Common myeloid progenitor, CD34-positive (primary cell): Measurements from ENCODE around the gene GID8.

Source experiments
- CTCF ChIA-PET: fragments of 350-600 bp; sonication (Branson Sonifier 250); formaldehyde crosslinking; loops from one replicate; lab custom pipeline; 2021; ENCODE audit warnings: antibody characterized with exemption; lab: Charles Lee
- POLR2A ChIA-PET: fragments of 350-600 bp; sonication (Branson Sonifier 250); formaldehyde crosslinking; loops from one replicate; lab custom pipeline; 2021; ENCODE audit warnings: antibody characterized with exemption; lab: Charles Lee
- DNase-seq, 3 donors: peaks; one replicate each; pipeline versions ENCODE4 v3.0.0 to v3.0.0-alpha.2; 2013
- H3K27ac ChIP-seq, 2 experiments: 1 replicate in 1 of 2; 2 replicates in 1 of 2; pipeline ENCODE4 v1.7.0; 2013; ENCODE audit warnings: inconsistent platforms in 2 of 2, low read length in 2 of 2, mild to moderate bottlenecking in 2 of 2, low read depth in 1 of 2, moderate library complexity in 1 of 2; ENCODE audit not compliant: severe bottlenecking in 2 of 2, insufficient read depth in 1 of 2, poor library complexity in 1 of 2
- H3K27me3 ChIP-seq, 5 experiments: replicated peaks in 2 of 5; 1 replicate in 3 of 5; 2 replicates in 2 of 5; pipeline versions ENCODE4 v1.6.1 to v1.7.0; 2013; ENCODE audit warnings: low read length in 4 of 5, mild to moderate bottlenecking in 2 of 5, moderate library complexity in 2 of 5, inconsistent platforms in 1 of 5; ENCODE audit not compliant: insufficient read depth in 5 of 5, control insufficient read depth in 4 of 5
- H3K36me3 ChIP-seq, 4 experiments: 1 replicate in 2 of 4; 2 replicates in 2 of 4; pipeline versions ENCODE4 v1.6.1 to v1.7.0; 2013; ENCODE audit warnings: low read length in 3 of 4, control low read depth in 1 of 4, mild to moderate bottlenecking in 1 of 4; ENCODE audit not compliant: control insufficient read depth in 4 of 4, insufficient read depth in 4 of 4
- H3K4me1 ChIP-seq, 4 experiments: 1 replicate in 3 of 4; 2 replicates in 1 of 4; pipeline versions ENCODE4 v1.6.1 to v1.7.1; 2013; ENCODE audit warnings: low read length in 3 of 4, mild to moderate bottlenecking in 3 of 4, control low read depth in 1 of 4, inconsistent platforms in 1 of 4, moderate library complexity in 1 of 4; ENCODE audit not compliant: control insufficient read depth in 4 of 4, insufficient read depth in 4 of 4; ENCODE audit errors: control extremely low read depth in 1 of 4
- H3K4me3 ChIP-seq, 7 experiments: 1 replicate in 4 of 7; 2 replicates in 3 of 7; pipeline versions ENCODE4 v1.5.1 to v1.7.0; 2013; ENCODE audit warnings: mild to moderate bottlenecking in 7 of 7, low read length in 6 of 7, moderate library complexity in 6 of 7, inconsistent platforms in 2 of 7, low read depth in 2 of 7, control low read depth in 1 of 7; ENCODE audit not compliant: insufficient read depth in 4 of 7, control insufficient read depth in 1 of 7; ENCODE audit errors: extremely low read depth in 1 of 7
- H3K9me3 ChIP-seq, 5 experiments: 1 replicate in 4 of 5; 2 replicates in 1 of 5; pipeline versions ENCODE4 v1.6.1 to v1.7.1; 2013; ENCODE audit warnings: low read length in 4 of 5, mild to moderate bottlenecking in 2 of 5, inconsistent platforms in 1 of 5, low read depth in 1 of 5, moderate library complexity in 1 of 5; ENCODE audit not compliant: control insufficient read depth in 4 of 5, insufficient read depth in 2 of 5; ENCODE audit errors: control extremely low read depth in 1 of 5
- WGBS: methylation state at CpG from one replicate; pipeline ENCODE4 v1.1.5; 2013; ENCODE audit not compliant: insufficient coverage; 5-methylcytosine and 5-hydroxymethylcytosine counted together

The GID8 gene

GRCh38 chr20:62924442-62925075 is 13.4 kb upstream of the GID8 start:
- Histone ChIP-seq H3K27ac (peak overlapping the region; percentile 91 to 95), H3K4me1 (peaks cover 23 to 83% (median 72%) of the 10 kb centered on the region in 4 experiments), H3K9me3 (no peaks in the 10 kb centered on the region), H3K36me3 (peaks cover 0 to 5% (median 0%) of the 10 kb centered on the region in 4 experiments), H3K27me3 (no peaks in the 10 kb centered on the region), H3K4me3 (peak overlapping the region in 6 of 7 experiments; percentile 74 to 97 (median 94))
- POLR2A ChIA-PET = interaction anchor here (1.0 to 2.1 kb wide), 3 partner anchors 10 to 13 kb away, joined by 3 to 9 read pairs (median 4); partner anchors contain the start of gene GID8
- CTCF ChIA-PET = interaction anchor here (1.3 to 5.4 kb wide), 6 partner anchors 10 to 85 kb away, joined by 4 to 41 read pairs (median 14); no protein-coding TSS in a partner anchor
- peak in 2 of 3 donors; percentile 29 to 46 for DNase-seq
- 85% methylated on average over 8 of the region's 12 CpGs for WGBS

- no peaks in the 10 kb centered on the region for H3K9me3 ChIP-seq
- CTCF ChIA-PET = interaction anchor here (1.5 to 5.4 kb wide), 5 partner anchors 10 to 25 kb away, joined by 4 to 41 read pairs (median 17); no protein-coding TSS in a partner anchor
- 9% methylated on average over 3 of the region's 4 CpGs for WGBS
- peak overlapping the region in 6 of 7 experiments; percentile 74 to 97 (median 94) for H3K4me3 ChIP-seq
- POLR2A ChIA-PET = interaction anchor here (0.7 to 2.1 kb wide), 3 partner anchors 11 to 12 kb away, joined by 3 to 9 read pairs (median 3); partner anchors contain the start of gene GID8
- no peak for DNase-seq
- peaks cover 20 to 83% (median 71%) of the 10 kb centered on the region in 4 experiments for H3K4me1 ChIP-seq
- H3K27me3 ChIP-seq = no peaks in the 10 kb centered on the region
- peaks cover 0 to 5% (median 0%) of the 10 kb centered on the region in 4 experiments for H3K36me3 ChIP-seq
- H3K27ac ChIP-seq = peak overlapping the region; percentile 91 to 95
These were observed 12.9 kb upstream of the GID8 start for GRCh38 chr20:62925076-62925419.

DNA sequence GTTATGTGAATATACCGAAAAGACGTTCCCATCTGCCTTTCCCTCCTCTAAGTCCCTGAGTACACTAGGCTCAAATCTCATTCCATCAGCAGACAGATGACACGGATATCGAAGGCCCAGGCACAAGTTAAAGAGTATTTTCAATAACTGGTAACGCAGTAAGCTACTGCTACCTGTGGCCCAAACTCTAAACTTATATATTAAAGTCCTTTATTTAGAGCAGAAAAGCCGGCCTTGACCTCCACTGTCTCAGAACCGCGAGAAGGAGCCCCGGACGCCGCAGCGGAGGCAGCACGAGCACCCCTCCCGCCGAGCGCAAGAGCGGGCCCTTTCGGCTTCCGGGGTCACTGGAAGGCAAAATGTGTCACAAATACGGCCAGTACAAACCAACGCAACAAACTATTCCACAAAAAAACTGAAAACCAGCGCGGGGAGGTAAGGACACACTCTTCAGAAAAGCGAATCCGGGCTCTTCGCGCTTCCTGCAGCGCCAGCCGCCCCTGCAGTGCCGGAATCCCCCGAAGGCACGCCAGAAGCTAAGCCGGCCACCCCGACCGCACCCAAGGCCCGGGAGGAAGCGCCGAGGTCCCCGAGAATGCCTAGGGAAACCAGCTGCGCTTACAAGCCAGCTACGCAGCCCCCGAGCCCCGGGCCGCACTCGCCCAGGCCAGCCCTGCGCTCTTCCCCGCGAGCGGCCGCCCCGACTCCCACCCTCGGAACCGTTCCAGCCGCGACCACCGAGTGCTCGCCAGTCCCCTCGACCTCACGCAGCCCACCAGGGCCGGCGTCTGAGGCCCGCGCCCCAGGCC is 12.3 kb upstream of the GID8 start:
- WGBS = 0% methylated on average over 42 of the region's 63 CpGs
- ChIA-PET CTCF (interaction anchor here (1.5 to 5.4 kb wide), 8 partner anchors 8 to 29 kb away, joined by 4 to 41 read pairs (median 14); no protein-coding TSS in a partner anchor), POLR2A (interaction anchor here (0.7 to 2.1 kb wide), 3 partner anchors 11 to 12 kb away, joined by 3 to 9 read pairs (median 6); partner anchors contain the start of gene GID8)
- DNase-seq = peak in 2 of 3 donors; percentile 48 to 61
- Histone ChIP-seq H3K4me3 (peak overlapping the region; percentile 74 to 97 (median 93)), H3K27me3 (no peaks in the 10 kb centered on the region), H3K4me1 (peaks cover 20 to 82% (median 68%) of the 10 kb centered on the region in 4 experiments), H3K36me3 (peaks cover 0 to 5% (median 0%) of the 10 kb centered on the region in 4 experiments), H3K27ac (peak overlapping the region; percentile 91 to 95), H3K9me3 (no peaks in the 10 kb centered on the region)

DNA sequence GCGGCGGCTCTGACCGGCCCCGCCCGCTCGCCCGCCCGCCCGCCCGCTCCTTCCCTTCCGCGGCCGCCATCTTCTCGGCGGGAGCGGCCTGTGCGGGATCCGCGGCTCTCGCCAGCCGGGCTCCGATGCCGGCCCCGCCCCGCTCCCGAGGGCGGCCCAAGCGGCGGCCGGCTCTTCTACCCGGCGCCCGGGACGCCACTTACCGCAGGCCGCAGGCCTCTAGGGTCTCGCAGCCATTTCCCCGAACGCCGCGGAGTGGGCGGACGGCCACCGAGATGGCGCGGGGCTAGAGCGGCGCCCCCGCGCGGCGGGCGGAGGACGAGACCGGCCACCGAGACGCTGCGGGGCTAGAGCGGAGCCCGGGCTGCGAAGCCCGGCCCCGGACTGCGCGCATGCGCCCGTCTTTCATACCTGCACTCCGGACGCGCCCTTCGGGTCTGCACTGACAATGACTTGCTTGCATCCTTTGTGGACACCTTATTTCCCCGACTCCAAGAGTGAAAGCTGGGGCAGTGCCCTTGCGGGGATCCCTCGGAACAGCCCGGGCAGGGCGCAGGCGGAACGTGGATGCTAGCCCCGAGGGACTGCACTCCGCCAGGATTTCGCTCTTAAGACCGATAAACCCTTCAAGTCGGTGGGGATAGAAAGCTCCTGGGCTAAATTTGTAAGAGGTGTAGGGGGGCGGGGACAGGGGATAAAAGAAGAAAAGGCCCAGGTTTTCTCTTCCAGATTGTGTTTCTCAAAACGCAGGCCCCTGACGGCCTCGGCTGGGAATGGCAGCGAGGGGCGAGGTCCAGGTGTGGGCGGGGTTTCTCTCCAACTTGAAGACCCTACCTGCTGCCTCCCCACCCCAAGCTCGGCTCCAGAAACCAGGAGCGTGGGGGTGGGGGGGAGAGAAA is 11.5 kb upstream of the GID8 start, which contains the start of gene DIDO1:
DIDO1 (minus strand) TSS at position 277 of the 899 bp plus-strand sequence.
- H3K36me3 ChIP-seq = peaks cover 0 to 7% (median 0%) of the 10 kb centered on the region in 4 experiments
- H3K27me3 ChIP-seq = no peaks in the 10 kb centered on the region
- ChIA-PET POLR2A (interaction anchor here (1.6 to 2.1 kb wide), 2 partner anchors 11 to 12 kb away, joined by 6 to 9 read pairs; partner anchors contain the start of gene GID8), CTCF (interaction anchor here (0.7 to 5.4 kb wide), 13 partner anchors 9 to 83 kb away, joined by 3 to 41 read pairs (median 5); partner anchors contain the start of gene GID8)
- under 1% methylated on average over 56 of the region's 92 CpGs for WGBS
- no peaks in the 10 kb centered on the region for H3K9me3 ChIP-seq
- peak; percentile 84 to 88 (median 87) for DNase-seq
- peak within 1 kb of the TSS; percentile 74 to 97 (median 93) for H3K4me3 ChIP-seq
- peaks cover 20 to 78% (median 60%) of the 10 kb centered on the region in 4 experiments for H3K4me1 ChIP-seq
- peak within 1 kb of the TSS; percentile 91 to 95 for H3K27ac ChIP-seq

GRCh38 chr20:62927128-62927705 is 10.7 kb upstream of the GID8 start:
- POLR2A ChIA-PET = interaction anchor here (0.9 to 1.6 kb wide), 2 partner anchors 12 to 13 kb away, joined by 3 to 6 read pairs; no protein-coding TSS in a partner anchor
- H3K4me3 ChIP-seq = peak overlapping the region in 6 of 7 experiments; percentile 74 to 97 (median 94)
- no peaks in the 10 kb centered on the region for H3K9me3 ChIP-seq
- no peaks in the 10 kb centered on the region for H3K27me3 ChIP-seq
- peak overlapping the region in 1 of 2 experiments; percentile 95 for H3K27ac ChIP-seq
- CTCF ChIA-PET = interaction anchor here (0.7 to 5.4 kb wide), 13 partner anchors 8 to 82 kb away, joined by 3 to 41 read pairs (median 5); partner anchors contain the start of gene GID8
- DNase-seq = no peak
- WGBS = 93% methylated on average over 7 of the region's 12 CpGs
- H3K4me1 ChIP-seq = peaks cover 20 to 76% (median 57%) of the 10 kb centered on the region in 4 experiments
- peaks cover 0 to 10% (median 0%) of the 10 kb centered on the region in 4 experiments for H3K36me3 ChIP-seq
